ENCODE measurements around the gene ALB.

The ALB gene

DNA sequence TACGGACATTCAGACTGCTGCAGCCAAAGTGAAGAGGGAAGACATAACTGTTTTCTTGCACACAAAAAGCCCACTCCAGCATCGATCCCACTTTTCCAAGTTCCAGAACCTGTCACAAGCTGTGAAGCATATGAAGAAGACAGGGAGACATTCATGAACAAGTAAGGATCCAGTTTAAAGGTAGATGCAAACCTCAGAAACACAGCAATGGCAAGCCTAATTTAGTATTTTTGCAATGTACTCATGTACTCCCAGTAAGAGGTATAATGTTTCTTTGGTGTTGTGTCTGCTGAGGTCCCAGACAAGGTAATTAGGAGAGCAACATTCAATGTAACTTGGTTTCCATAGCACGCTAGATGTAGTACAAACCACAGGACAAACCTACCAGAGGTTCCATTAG is 36.6 kb downstream of the ALB start:
- TF ChIP-seq, protein P1, sequence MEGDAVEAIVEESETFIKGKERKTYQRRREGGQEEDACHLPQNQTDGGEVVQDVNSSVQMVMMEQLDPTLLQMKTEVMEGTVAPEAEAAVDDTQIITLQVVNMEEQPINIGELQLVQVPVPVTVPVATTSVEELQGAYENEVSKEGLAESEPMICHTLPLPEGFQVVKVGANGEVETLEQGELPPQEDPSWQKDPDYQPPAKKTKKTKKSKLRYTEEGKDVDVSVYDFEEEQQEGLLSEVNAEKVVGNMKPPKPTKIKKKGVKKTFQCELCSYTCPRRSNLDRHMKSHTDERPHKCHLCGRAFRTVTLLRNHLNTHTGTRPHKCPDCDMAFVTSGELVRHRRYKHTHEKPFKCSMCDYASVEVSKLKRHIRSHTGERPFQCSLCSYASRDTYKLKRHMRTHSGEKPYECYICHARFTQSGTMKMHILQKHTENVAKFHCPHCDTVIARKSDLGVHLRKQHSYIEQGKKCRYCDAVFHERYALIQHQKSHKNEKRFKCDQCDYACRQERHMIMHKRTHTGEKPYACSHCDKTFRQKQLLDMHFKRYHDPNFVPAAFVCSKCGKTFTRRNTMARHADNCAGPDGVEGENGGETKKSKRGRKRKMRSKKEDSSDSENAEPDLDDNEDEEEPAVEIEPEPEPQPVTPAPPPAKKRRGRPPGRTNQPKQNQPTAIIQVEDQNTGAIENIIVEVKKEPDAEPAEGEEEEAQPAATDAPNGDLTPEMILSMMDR (IDR thresholded peaks at IDR 0.05; ENCODE audit: low read depth, low read length) = no peak
- TF ChIP-seq EZH2phosphoT487 (IDR thresholded peaks at IDR 0.05; ENCODE audit: low read depth) = no peak
- no peak overlapping the region for H3K27ac ChIP-seq (ENCODE audit: low read length)
- H3K9ac ChIP-seq (ENCODE audit: low read length) = no peak overlapping the region

DNA sequence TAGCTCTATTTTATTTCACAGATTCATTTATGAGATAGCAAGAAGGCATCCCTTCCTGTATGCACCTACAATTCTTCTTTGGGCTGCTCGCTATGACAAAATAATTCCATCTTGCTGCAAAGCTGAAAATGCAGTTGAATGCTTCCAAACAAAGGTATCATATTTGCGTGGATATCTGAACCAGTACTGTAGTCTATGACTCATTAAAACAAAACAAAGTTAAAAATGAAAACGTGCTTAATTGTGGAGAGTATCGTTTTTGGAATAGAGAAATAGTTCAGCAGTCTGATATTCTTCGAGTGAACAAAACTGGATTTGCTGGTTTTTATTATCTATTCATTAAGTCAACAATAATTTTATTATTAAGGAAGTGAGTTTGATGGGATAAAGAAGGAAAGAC is 38.2 kb downstream of the ALB start:
- peaks cover 13% of the 10 kb centered on the region for H3K27me3 ChIP-seq (ENCODE audit: low read depth, low read length)
- H2AFZ ChIP-seq (ENCODE audit: low read depth, low read length) = no peak overlapping the region
- H3K9me3 ChIP-seq (ENCODE audit: insufficient read depth, low read length) = no peaks in the 10 kb centered on the region
- H3K4me1 ChIP-seq (ENCODE audit: low read length) = no peaks in the 10 kb centered on the region
- TF ChIP-seq, protein P1 (IDR thresholded peaks at IDR 0.05; ENCODE audit: low read depth, low read length) = no peak
- no peak for TF ChIP-seq EZH2phosphoT487 (IDR thresholded peaks at IDR 0.05; ENCODE audit: low read depth)
- H4K20me1 ChIP-seq (ENCODE audit: insufficient read depth, low read length) = no peaks in the 10 kb centered on the region
- H3K4me2 ChIP-seq (ENCODE audit: low read length) = no peak overlapping the region
- H3K27ac ChIP-seq (ENCODE audit: low read length) = no peak overlapping the region
- no peaks in the 10 kb centered on the region for H3K36me3 ChIP-seq (replicated peaks; ENCODE audit: low read depth, low read length)
- no peak overlapping the region for H3K9ac ChIP-seq (ENCODE audit: low read length)
- no peak overlapping the region for H3K4me3 ChIP-seq (ENCODE audit: low read length)
- H3K79me2 ChIP-seq (ENCODE audit: low read length) = no peaks in the 10 kb centered on the region

More for the DNA sequence above, 36.6 kb downstream of the ALB start:
- H3K36me3 ChIP-seq (replicated peaks; ENCODE audit: low read depth, low read length) = no peaks in the 10 kb centered on the region
- H3K9me3 ChIP-seq (ENCODE audit: insufficient read depth, low read length) = no peaks in the 10 kb centered on the region
- no peak overlapping the region for H3K4me3 ChIP-seq (ENCODE audit: low read length)
- no peak overlapping the region for H2AFZ ChIP-seq (ENCODE audit: low read depth, low read length)
- H3K79me2 ChIP-seq (ENCODE audit: low read length) = no peaks in the 10 kb centered on the region
- peaks cover 17% of the 10 kb centered on the region for H3K27me3 ChIP-seq (ENCODE audit: low read depth, low read length)
- no peak overlapping the region for H3K4me2 ChIP-seq (ENCODE audit: low read length)
- no peaks in the 10 kb centered on the region for H3K4me1 ChIP-seq (ENCODE audit: low read length)
- no peaks in the 10 kb centered on the region for H4K20me1 ChIP-seq (ENCODE audit: insufficient read depth, low read length)

DNA sequence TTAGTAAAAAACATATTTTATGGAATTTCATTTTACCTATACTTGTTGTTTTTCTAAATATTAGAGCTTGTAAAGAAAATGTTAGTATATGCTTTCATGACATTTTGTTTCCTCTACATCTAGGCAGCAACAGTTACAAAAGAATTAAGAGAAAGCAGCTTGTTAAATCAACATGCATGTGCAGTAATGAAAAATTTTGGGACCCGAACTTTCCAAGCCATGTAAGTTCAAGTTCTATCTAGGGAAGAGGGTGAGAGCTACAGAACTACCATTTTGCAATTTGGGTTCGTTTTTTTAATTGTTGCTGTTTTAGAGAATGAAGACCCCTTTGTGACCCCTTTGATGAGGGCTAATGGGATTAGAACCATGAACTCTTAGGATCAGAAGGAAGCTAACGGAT is 39.1 kb downstream of the ALB start:
- Histone ChIP-seq H3K9ac (ENCODE audit: low read length) (no peak overlapping the region), H3K27me3 (ENCODE audit: low read depth, low read length) (peaks cover 16% of the 10 kb centered on the region), H3K9me3 (ENCODE audit: insufficient read depth, low read length) (no peaks in the 10 kb centered on the region), H3K79me2 (ENCODE audit: low read length) (no peaks in the 10 kb centered on the region), H2AFZ (ENCODE audit: low read depth, low read length) (no peak overlapping the region), H4K20me1 (ENCODE audit: insufficient read depth, low read length) (no peaks in the 10 kb centered on the region), H3K4me3 (ENCODE audit: low read length) (no peak overlapping the region), H3K4me2 (ENCODE audit: low read length) (no peak overlapping the region), H3K36me3 (replicated peaks; ENCODE audit: low read depth, low read length) (no peaks in the 10 kb centered on the region), H3K27ac (ENCODE audit: low read length) (no peak overlapping the region), H3K4me1 (ENCODE audit: low read length) (no peaks in the 10 kb centered on the region)
- TF ChIP-seq EZH2phosphoT487 (IDR thresholded peaks at IDR 0.05; ENCODE audit: low read depth) = no peak
- TF ChIP-seq, protein P1 (IDR thresholded peaks at IDR 0.05; ENCODE audit: low read depth, low read length) = no peak

DNA sequence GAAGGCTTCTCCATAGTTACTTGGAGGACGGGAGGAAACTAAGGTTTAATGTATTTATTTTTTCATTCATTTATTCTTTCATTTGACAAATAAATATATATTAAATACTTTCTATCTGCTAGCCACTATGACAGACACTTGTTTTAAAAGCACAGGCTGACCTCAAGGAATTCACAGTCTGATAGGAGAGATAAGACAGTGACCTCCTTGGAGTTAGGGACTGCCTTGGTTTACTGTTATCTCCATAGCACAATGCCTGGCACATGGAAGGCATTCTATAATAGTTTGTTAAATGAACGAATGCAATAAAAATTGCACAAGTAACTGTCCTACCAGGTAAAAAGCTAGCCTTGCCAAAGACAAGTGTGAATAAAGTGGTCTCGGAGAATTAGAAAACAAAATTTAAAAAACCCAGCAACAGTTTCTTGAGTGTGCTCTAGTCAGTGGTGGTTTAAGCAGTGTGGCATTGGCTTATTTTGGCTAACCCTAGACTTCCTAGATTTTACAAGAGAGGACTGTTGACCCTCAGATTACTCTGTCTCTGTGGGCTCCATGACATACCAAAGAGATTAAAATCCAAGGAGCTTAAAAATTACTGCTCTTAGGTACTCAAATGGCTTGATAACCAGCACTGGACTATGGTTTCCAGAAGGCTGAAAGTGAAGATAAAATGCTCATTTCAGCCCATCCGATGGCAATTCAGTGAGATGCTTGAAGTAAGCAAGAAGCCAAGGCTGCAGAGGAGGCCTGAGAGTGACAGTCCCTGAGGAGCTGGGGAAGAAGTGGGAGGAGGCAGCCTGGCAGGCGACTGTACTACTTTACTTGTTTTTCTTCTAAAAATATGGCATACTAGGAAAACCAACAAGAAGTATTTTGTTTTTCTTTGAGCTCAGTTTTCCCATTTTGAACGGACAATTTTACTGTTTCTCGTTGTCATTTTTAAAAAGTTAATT is 41.6 kb downstream of the ALB start:
- Histone ChIP-seq H3K4me1 (ENCODE audit: low read length) (no peaks in the 10 kb centered on the region), H4K20me1 (ENCODE audit: insufficient read depth, low read length) (no peaks in the 10 kb centered on the region), H2AFZ (ENCODE audit: low read depth, low read length) (no peak overlapping the region), H3K9me3 (ENCODE audit: insufficient read depth, low read length) (no peaks in the 10 kb centered on the region), H3K9ac (ENCODE audit: low read length) (no peak overlapping the region), H3K4me2 (ENCODE audit: low read length) (no peak overlapping the region), H3K79me2 (ENCODE audit: low read length) (no peaks in the 10 kb centered on the region), H3K27me3 (ENCODE audit: low read depth, low read length) (peaks cover 27% of the 10 kb centered on the region), H3K4me3 (ENCODE audit: low read length) (no peak overlapping the region), H3K36me3 (replicated peaks; ENCODE audit: low read depth, low read length) (no peaks in the 10 kb centered on the region), H3K27ac (ENCODE audit: low read length) (no peak overlapping the region)
- TF ChIP-seq, protein P1 (IDR thresholded peaks at IDR 0.05; ENCODE audit: low read depth, low read length) = no peak
- TF ChIP-seq EZH2phosphoT487 (IDR thresholded peaks at IDR 0.05; ENCODE audit: low read depth) = no peak
